OCI-LY7 (cell line): ENCODE results near the gene PPP2R2B.

Experiments
- CTCF ChIP-seq: fragments of 200-600 bp; sonication (generic); conservative IDR thresholded peaks from 2 replicates; pipeline ENCODE4 v1.5.1; 2014; ENCODE audit warnings: mild to moderate bottlenecking, antibody characterized with exemption, low read length, moderate library complexity, mixed read lengths
- EZH2phosphoT487 ChIP-seq: fragments of 200-600 bp; sonication (generic); IDR thresholded peaks from 2 replicates; pipeline ENCODE4 v1.6.1; 2018; ENCODE audit warnings: low read depth, borderline replicate concordance, mild to moderate bottlenecking, mixed run types, antibody characterized with exemption, low read length, moderate library complexity, mixed read lengths

GRCh38 chr5:146888351-146888978, 9.9 kb upstream of the PPP2R2B start:
- TF ChIP-seq CTCF = no peak
- TF ChIP-seq EZH2phosphoT487 = no peak
